Endothelial cell of umbilical vein (primary cell): Measurements from ENCODE around the gene MROH7. TPM values are rescaled to one million over a fixed set of nuclear protein-coding genes. Genes with fewer than 3 reads are reported as not detected.

Source experiments
- BruUV-seq: library from RNA; stranded (reverse); fragments of 400-500 nt; replicated peaks from 2 replicates; lab custom pipeline; 2021; lab: Mats Ljungman, UMichigan
- CTCF ChIA-PET: fragments of 300-600, 350-600 bp; sonication (Branson Sonifier 250); formaldehyde crosslinking; loops from one replicate; lab custom pipeline; 2021; ENCODE audit warnings: antibody characterized with exemption, inconsistent platforms; lab: Charles Lee
- POLR2A ChIA-PET: fragments of 300-600, 350-600 bp; sonication (Branson Sonifier 250); formaldehyde crosslinking; loops from one replicate; lab custom pipeline; 2021; ENCODE audit warnings: antibody characterized with exemption, inconsistent platforms; lab: Charles Lee
- DNase-seq: peaks from one replicate; pipeline ENCODE4 v3.0.0-alpha.2; 2011; ENCODE audit warnings: low read depth, low spot score
- FAIRE-seq: peaks from 2 replicates; lab custom pipeline; 2011; peaks lifted over from hg19 to GRCh38; lab: Jason Lieb, UNC
- H2AFZ ChIP-seq: 2 replicates; pipeline ENCODE4 v1.6.0; 2012; ENCODE audit warnings: low read depth, low read length, control low read depth, inconsistent platforms
- H3K27ac ChIP-seq: 2 replicates; pipeline ENCODE4 v1.5.1; 2011; ENCODE audit warnings: low read depth, mild to moderate bottlenecking, control low read depth, low read length, moderate library complexity; ENCODE audit not compliant: insufficient read depth
- H3K27me3 ChIP-seq, 2 experiments: 2 replicates each; pipeline versions ENCODE4 v1.6.0 to v1.6.1; 2011; ENCODE audit warnings: low read length in 2 of 2, mixed read lengths in 1 of 2; ENCODE audit not compliant: control insufficient read depth in 2 of 2, insufficient read depth in 2 of 2
- H3K36me3 ChIP-seq, 2 experiments: 2 replicates in 1 of 2; 3 replicates in 1 of 2; pipeline ENCODE4 v1.5.1; 2011; ENCODE audit warnings: low read length in 2 of 2, mild to moderate bottlenecking in 1 of 2, moderate library complexity in 1 of 2; ENCODE audit not compliant: control insufficient read depth in 2 of 2, insufficient read depth in 2 of 2; ENCODE audit errors: extremely low read depth in 1 of 2
- H3K4me1 ChIP-seq: 3 replicates; pipeline ENCODE4 v1.5.1; 2011; ENCODE audit warnings: mild to moderate bottlenecking, low read length; ENCODE audit not compliant: control insufficient read depth, insufficient read depth; ENCODE audit errors: extremely low read depth
- H3K4me2 ChIP-seq: 2 replicates; pipeline ENCODE4 v1.6.1; 2011; ENCODE audit warnings: low read length, control low read depth, mixed read lengths; ENCODE audit not compliant: insufficient read depth
- H3K4me3 ChIP-seq, 3 experiments: fragments of 200-600 bp in 1 of 3; sonication (generic), shearing (Covaris generic) in 1 of 3; replicated peaks in 1 of 3; 2 replicates each; pipeline ENCODE4 v1.5.1; 2011 to 2016; ENCODE audit warnings: control low read depth in 3 of 3, low read length in 3 of 3, mild to moderate bottlenecking in 2 of 3, inconsistent platforms in 1 of 3, low read depth in 1 of 3, moderate library complexity in 1 of 3; ENCODE audit not compliant: insufficient read depth in 1 of 3
- H3K79me2 ChIP-seq: 2 replicates; pipeline ENCODE4 v1.6.0; 2012; ENCODE audit warnings: low read length, inconsistent platforms; ENCODE audit not compliant: control insufficient read depth, insufficient read depth
- H3K9ac ChIP-seq: replicated peaks from 2 replicates; pipeline ENCODE3; 2011; ENCODE audit warnings: low read length, control low read depth; ENCODE audit not compliant: insufficient read depth; ENCODE audit errors: extremely low read depth
- H3K9me1 ChIP-seq: replicated peaks from 3 replicates; pipeline ENCODE4 v1.6.0; 2011; ENCODE audit warnings: mild to moderate bottlenecking, low read length; ENCODE audit not compliant: control insufficient read depth, insufficient read depth; ENCODE audit errors: extremely low read depth
- H3K9me3 ChIP-seq: replicated peaks from 2 replicates; pipeline ENCODE4 v1.5.1; 2012; ENCODE audit warnings: low read length, inconsistent platforms; ENCODE audit not compliant: control insufficient read depth, insufficient read depth
- H4K20me1 ChIP-seq: replicated peaks from 2 replicates; pipeline ENCODE3; 2011; ENCODE audit warnings: mild to moderate bottlenecking, low read length; ENCODE audit not compliant: control insufficient read depth, insufficient read depth; ENCODE audit errors: extremely low read depth
- EZH2 ChIP-seq: IDR thresholded peaks from 2 replicates; pipeline ENCODE4 v1.6.1; 2012; ENCODE audit warnings: borderline replicate concordance, low read depth, mild to moderate bottlenecking, moderate library complexity, low read length, inconsistent platforms; ENCODE audit not compliant: severe bottlenecking
- FOS ChIP-seq: IDR thresholded peaks from 2 replicates; pipeline ENCODE4 v1.6.1; 2011; ENCODE audit warnings: mild to moderate bottlenecking, low read length, moderate library complexity, borderline replicate concordance; ENCODE audit not compliant: insufficient read depth
- GATA2 ChIP-seq: IDR thresholded peaks from 2 replicates; pipeline ENCODE4 v1.7.0; 2011; ENCODE audit warnings: low read depth, mild to moderate bottlenecking, moderate library complexity, mixed read lengths, low read length; ENCODE audit not compliant: insufficient read length, insufficient read depth
- JUN ChIP-seq: IDR thresholded peaks from 2 replicates; pipeline ENCODE4 v1.6.1; 2011; ENCODE audit warnings: borderline replicate concordance, low read depth; ENCODE audit not compliant: insufficient read length, insufficient read depth
- MYC ChIP-seq: IDR thresholded peaks from one replicate; pipeline ENCODE4 v1.6.1; 2011; ENCODE audit warnings: mild to moderate bottlenecking, low read depth, low read length
- POLR2A ChIP-seq: IDR thresholded peaks from 2 replicates; pipeline ENCODE4 v1.6.1; 2012; ENCODE audit warnings: low read depth, mild to moderate bottlenecking, control low read depth, low read length
- POLR2AphosphoS5 ChIP-seq: IDR thresholded peaks from 2 replicates; pipeline ENCODE4 v1.6.1; 2012; ENCODE audit warnings: low read depth, mild to moderate bottlenecking, control low read depth, low read length, moderate library complexity; ENCODE audit not compliant: insufficient read depth
- dilution Hi-C: fragments of 300-500 bp; cut with MboI; formaldehyde crosslinking; loops from one replicate; pipeline ENCODE4 v1.15.0; 2019; ENCODE audit warnings: low sequenced_read_pairs; ENCODE audit not compliant: extremely low pct_ligation_motif_present
- intact Hi-C: fragments of 100-400 bp; cut with micrococcal nuclease; formaldehyde crosslinking; loops from one replicate; pipeline ENCODE4 v1.10.0; 2022
- polyA plus RNA-seq, 4 experiments: library from polyadenylated mRNA; depleted of rRNA in 3 of 4; stranded (reverse) in 3 of 4; unstranded in 1 of 4; fragments of >200 nt; gene quantifications; 2 replicates each; pipeline versions ENCODE4 v1.2.1 to v1.2.3, GENCODE V29; 2011 to 2012; ENCODE audit warnings: missing spikeins in 1 of 4
- total RNA-seq: library from RNA; stranded (reverse); gene quantifications from 2 replicates; pipeline ENCODE4 v1.2.3, GENCODE V29; 2021
- TF ChIP-seq, protein P1 (sequence below): IDR thresholded peaks from 2 replicates; pipeline ENCODE4 v1.6.1; 2011; ENCODE audit not compliant: insufficient read depth, insufficient read length
- TF ChIP-seq, protein P2 (sequence below), 2 donors: IDR thresholded peaks; 1 replicate in 1 of 2; 2 replicates in 1 of 2; pipeline ENCODE4 v1.5.1; 2011; ENCODE audit warnings: low read length in 2 of 2, mild to moderate bottlenecking in 2 of 2, moderate library complexity in 2 of 2, control low read depth in 1 of 2, inconsistent platforms in 1 of 2, low read depth in 1 of 2; ENCODE audit not compliant: insufficient read depth in 1 of 2; ENCODE audit errors: extremely low read depth in 1 of 2

MROH7 gene
- total and polyA plus RNA-seq, 2 donors (not counting 3 experiments of a cell fraction or from before 2014, with no cell fraction given) = 0.06 to 0.24 TPM

DNA sequence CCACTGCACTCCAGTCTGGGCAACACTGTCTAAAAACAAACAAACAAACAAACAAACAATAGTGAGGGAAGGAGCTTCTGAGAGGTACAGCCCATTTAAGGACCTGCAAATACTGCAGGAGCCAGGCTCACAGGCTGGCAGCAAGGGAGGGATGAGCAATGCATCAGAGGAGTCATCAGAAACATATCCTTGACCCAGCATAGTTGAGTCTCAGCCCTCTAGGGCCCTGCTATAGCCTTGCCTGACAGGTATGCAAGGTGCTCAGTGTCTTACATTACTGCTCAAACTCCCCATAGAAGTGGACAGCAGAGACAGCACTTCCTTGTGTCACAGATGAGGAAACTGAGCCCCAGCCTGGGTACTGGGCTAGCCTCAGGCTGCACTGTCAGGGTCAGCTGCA is 66.8 kb downstream of the MROH7 start:
- no peak overlapping the region for H3K27ac ChIP-seq
- H4K20me1 ChIP-seq = no peaks in the 10 kb centered on the region
- POLR2A ChIA-PET = no interaction called here
- no peak overlapping the region for H3K4me2 ChIP-seq
- H3K4me1 ChIP-seq = no peaks in the 10 kb centered on the region
- H3K79me2 ChIP-seq = no peaks in the 10 kb centered on the region
- peaks cover 0 to 2% of the 10 kb centered on the region in 2 experiments for H3K27me3 ChIP-seq
- no peak overlapping the region for H3K4me3 ChIP-seq
- dilution Hi-C loops (no loop called here), intact Hi-C loops (no loop called here)
- no peak overlapping the region for H2AFZ ChIP-seq
- no peaks in the 10 kb centered on the region for H3K36me3 ChIP-seq
- BruUV-seq = no TSS peak
- CTCF ChIA-PET = no interaction called here
- no peaks in the 10 kb centered on the region for H3K9me3 ChIP-seq
- FAIRE-seq (no peak), DNase-seq (no peak)
- no peaks in the 10 kb centered on the region for H3K9me1 ChIP-seq
- no peak overlapping the region for H3K9ac ChIP-seq
- TF ChIP-seq, protein P1, sequence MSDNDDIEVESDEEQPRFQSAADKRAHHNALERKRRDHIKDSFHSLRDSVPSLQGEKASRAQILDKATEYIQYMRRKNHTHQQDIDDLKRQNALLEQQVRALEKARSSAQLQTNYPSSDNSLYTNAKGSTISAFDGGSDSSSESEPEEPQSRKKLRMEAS = no peak
- TF ChIP-seq POLR2A = no peak
- TF ChIP-seq MYC = no peak
- TF ChIP-seq FOS = no peak
- TF ChIP-seq, protein P2, sequence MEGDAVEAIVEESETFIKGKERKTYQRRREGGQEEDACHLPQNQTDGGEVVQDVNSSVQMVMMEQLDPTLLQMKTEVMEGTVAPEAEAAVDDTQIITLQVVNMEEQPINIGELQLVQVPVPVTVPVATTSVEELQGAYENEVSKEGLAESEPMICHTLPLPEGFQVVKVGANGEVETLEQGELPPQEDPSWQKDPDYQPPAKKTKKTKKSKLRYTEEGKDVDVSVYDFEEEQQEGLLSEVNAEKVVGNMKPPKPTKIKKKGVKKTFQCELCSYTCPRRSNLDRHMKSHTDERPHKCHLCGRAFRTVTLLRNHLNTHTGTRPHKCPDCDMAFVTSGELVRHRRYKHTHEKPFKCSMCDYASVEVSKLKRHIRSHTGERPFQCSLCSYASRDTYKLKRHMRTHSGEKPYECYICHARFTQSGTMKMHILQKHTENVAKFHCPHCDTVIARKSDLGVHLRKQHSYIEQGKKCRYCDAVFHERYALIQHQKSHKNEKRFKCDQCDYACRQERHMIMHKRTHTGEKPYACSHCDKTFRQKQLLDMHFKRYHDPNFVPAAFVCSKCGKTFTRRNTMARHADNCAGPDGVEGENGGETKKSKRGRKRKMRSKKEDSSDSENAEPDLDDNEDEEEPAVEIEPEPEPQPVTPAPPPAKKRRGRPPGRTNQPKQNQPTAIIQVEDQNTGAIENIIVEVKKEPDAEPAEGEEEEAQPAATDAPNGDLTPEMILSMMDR (IDR thresholded peaks at IDR 0.05; ENCODE audit: extremely low read depth in 1 of 2, insufficient read depth in 1 of 2, low read depth in 1 of 2, low read length in 2 of 2) = no peak
- TF ChIP-seq GATA2 = no peak
- TF ChIP-seq EZH2 = no peak
- TF ChIP-seq JUN = no peak
- no peak for TF ChIP-seq POLR2AphosphoS5
